GM19239 (cell line): ENCODE measurements around the gene EPS8L3.

Experiments used
- DNase-seq: peaks from one replicate; pipeline ENCODE4 v3.0.0; 2011; ENCODE audit warnings: low spot score; ENCODE audit not compliant: insufficient read length
- FAIRE-seq: peaks from 2 replicates; lab custom pipeline; 2011; peaks lifted over from hg19 to GRCh38; lab: Jason Lieb, UNC

The EPS8L3 gene

DNA sequence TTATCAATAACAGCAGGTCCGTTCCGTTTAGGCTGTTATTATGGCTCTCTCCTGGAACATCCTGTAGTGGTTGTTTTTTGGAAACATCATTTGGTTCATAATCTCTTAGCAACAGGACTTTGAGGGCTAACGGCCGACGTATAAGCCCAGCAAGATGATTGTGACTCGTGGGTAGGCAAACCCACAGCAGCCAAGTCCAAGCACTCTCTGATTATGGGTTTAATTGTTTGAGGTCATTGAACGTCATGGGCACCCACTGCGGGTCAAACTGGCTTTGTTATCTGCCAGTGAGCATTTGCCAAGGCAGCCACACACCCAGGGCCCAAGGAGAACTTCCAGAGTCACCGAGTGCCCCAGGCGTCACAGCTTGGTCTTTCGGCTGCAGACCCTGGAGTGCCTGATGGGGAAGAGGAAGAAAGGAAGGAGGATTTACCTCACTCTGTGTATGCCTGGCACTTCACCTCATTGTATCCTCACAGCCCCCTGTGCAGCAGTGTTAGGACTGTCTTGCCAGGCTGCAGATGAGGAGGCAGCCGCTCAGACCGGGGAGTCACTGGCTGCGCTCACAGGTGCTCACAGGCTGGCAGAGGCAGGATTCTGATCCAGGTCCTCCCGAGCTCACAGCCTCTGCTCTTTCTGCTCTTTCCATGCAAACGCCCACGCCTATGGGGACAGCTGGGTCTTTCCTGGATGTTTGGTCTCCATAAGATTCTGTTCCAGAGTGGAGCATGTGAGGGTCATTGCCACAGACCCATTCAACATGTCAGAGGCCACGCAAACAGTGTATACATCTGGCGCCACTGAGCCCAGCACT is 30.8 kb upstream of the EPS8L3 start:
- DNase-seq (no peak), FAIRE-seq (no peak)

DNA sequence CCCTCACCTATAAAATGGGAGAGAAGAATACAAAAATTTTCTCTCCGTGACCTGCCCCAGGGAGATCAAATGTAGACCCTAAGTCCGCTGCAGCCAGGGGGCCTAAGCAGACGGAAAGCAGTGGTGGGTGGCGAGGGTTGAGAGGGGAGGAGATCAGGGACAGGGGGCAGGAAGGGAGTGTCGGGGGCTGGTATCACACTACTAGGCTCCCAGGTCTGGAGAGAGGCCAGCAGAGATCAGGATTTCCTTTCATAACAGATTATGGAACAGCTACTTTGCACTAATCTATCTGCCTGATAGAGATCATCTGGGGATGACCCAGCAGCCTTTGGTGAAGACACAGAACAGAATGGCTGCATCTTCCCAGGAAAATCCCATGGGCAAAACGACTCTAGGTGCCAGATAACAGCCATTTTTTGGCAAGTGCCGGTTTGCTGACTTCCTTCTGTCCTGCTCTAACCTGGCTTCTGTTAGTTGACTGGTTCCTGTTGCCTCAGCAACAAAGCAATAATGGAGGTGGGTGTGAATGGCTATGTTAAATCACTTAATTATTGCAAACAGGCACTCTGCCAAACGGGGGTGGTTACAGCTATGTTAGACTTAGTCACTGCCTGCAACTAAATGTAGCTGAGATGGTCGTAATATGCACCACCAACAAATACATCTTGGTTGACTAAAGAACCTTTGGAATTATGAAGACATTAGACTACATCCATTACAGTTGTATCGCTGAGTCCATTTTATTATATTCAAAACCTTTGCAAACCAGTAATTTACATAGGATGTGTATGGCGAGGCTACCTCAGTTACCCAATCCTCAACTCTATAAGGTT is 30.0 kb upstream of the EPS8L3 start:
- FAIRE-seq (no peak), DNase-seq (no peak)

GRCh38 chr1:109793089-109793485 is 29.4 kb upstream of the EPS8L3 start:
- FAIRE-seq (no peak), DNase-seq (no peak)

DNA sequence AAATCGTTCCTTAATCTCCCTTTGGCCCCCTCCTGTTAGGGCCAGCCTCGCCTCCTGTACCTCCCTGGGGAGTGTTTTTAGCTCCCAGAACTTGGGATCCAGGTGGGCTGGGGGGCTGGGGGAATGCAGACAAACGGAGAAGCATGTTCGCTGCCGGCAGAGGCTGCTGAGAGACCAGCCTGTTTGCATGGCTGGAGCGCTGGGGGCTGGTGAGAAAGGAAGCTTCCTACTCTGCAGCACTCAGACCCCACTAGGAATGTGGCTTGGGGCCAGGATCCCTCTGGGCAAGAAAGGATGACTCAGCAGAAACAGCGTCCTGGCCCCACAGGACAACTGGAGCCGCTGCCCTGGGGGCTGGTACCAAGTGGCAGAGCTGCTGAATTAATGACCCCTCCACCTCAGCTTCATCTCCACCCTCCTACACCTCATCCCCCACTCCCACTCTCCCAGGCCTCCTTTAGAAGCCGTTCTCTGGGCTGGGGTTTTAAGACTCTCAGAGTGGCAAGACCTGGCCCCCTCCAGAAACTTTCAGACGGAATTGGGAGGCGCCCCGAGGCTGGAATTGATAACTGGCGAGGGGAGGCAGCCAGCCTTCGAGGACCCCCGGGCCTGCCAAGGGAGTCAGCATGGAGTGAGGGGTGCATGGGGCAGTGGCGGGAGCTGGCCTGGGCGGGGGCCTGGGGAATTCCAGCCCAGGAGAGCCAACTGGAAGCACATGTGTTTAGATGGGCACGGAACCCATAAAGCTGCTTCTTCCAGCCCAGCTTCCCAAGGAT is 28.5 kb upstream of the EPS8L3 start:
- no peak for DNase-seq
- FAIRE-seq: no peak

GRCh38 chr1:109791495-109792043 is 27.8 kb upstream of the EPS8L3 start:
- FAIRE-seq (no peak), DNase-seq (no peak)

DNA sequence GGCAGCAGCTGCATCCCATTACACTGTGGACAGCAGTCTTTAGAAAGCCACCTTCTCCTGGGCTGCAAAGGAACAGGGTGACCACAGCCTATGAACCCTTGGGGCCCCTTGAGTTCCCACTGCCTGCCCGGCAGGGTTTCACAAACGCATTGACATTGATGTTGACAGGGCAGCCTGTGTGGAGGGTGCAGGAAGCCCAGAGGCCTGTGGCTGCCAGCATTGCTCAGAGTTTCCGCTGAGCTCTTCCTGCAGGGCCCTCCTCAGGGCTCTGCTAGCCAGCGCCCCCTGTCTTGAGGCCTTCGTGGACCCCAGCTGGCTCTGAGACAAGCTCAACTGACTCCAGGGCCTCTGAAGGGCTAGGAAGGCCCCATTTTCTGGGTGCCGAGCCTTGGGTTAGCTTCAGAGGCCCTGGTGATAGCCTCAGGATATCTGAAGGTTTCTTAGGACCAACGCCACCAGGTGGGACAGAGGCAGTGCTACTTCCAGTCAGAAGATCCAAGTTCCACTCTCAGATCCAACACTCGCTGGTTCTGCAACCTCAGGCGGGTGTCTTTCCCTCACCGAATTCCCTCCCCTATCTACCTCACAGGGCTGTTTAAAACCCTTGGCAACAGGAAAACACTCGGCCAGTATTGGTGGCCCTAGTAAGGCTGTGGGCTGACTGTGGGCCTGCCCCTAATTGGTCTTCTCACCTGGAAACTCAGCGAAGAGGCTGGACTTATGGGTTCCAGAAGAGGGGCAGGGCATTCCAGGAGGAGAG is 27.2 kb upstream of the EPS8L3 start:
- peak; percentile 80 for DNase-seq
- FAIRE-seq: peak; percentile 26

- DNase-seq (no peak), FAIRE-seq (no peak)
Observed at GRCh38 chr1:109790329-109790728, 26.6 kb upstream of the EPS8L3 start.

DNA sequence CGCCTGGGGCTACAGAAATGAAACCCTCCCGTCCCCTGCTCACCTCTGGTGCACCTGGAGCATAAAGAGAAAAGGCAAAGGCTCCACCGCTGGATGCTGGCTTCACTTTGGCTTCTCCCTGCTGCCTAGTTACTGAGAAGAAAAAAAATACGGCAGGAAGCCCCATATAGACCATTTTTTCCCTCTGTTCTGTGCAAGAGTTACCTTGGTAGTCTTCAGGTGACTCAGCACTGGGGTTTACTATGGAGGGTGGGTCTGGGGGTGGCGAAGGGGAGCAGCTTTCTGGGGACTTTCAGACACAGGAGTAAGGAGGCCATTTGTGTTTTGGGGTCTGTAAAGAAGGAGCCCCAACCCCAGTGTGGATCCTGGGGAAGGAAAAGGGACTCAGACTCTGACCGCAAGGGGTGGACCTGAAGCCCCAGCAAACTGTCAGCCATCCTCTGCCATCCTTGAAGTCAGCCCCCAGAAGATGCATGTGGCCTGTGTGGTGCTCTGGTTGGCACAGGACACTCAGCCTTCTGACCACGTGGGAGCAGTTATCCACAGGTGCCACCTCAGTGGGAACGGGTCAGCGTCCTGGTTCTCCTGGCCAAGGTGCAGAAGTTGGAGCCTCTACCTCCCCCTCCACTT is 25.9 kb upstream of the EPS8L3 start:
- FAIRE-seq (no peak), DNase-seq (no peak)

DNA sequence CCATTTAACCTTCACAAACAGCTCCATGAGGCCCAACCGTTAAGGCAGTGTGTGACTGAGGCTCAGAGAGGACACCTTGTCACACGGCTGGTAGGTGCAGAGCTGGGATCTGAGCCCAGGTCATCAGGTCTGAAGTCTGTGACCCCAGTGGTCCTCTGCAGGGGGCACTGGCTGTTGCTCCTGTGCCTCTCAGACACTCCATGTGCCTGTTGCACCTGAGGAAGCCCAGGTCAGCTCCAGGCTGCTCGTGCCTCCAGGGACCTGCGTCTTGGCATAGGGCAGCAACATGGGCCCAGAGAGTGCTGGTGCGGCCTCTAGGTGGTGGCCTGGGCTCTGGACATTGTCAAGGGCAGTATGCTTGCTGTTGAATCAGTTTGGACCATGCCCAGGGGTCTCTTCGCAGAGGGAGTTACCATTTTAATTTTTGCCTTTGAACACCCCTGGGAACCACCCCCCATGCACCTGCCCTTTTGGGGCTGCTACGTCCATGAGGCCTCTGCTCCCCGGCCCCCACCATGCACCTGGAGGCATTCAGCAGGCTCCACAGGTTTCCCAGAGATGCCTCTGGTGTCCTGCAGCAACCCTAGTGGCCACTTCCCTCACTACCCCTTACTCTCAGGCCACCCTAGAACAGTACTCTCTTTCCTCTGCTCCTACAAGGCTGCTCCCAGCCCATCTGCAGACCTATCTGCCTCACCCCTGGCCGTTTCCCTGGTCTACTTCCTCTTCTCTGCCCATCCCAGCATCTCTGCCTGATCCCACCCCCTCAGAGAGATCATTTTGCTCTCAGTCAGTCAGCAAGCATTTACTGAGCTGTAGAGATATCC is 25.2 kb upstream of the EPS8L3 start:
- DNase-seq (no peak), FAIRE-seq (no peak)

DNA sequence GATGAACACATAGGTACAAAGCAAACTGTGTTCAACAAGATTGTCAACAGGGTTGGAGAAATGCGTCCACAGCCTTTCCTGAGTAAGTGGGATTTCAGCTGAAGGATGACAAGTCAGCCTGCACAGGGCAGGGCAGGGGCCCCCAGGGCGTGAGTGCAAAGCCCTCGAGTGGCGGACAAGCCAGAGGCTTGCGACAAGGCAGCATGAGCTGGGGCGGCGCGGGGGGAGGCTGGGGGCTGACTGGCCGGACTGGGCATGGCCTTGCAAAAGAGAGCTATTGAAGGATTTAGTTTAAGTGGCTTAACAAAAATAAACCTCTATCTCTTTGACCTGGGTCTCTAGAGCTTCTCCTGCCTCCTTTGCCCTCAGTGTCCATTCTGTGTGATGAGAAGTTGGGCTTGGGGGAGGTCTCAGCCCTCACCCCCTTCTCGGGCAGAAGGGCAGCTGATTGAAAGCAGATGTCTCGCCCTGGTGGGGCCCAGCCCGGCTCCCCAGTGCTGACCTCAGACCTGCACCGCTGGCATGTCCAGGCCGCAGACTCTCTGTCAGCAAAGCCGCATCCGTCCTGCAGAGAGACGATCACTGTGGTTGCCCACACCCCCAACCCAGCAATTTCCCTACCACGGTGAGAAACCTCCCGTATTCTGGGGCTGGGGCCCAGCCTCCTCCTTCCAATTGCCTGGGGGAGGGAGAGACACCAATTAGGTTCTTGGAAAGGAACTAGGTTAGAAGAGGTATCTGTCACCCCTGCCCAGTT is 24.3 kb upstream of the EPS8L3 start:
- DNase-seq: no peak
- FAIRE-seq: no peak

DNA sequence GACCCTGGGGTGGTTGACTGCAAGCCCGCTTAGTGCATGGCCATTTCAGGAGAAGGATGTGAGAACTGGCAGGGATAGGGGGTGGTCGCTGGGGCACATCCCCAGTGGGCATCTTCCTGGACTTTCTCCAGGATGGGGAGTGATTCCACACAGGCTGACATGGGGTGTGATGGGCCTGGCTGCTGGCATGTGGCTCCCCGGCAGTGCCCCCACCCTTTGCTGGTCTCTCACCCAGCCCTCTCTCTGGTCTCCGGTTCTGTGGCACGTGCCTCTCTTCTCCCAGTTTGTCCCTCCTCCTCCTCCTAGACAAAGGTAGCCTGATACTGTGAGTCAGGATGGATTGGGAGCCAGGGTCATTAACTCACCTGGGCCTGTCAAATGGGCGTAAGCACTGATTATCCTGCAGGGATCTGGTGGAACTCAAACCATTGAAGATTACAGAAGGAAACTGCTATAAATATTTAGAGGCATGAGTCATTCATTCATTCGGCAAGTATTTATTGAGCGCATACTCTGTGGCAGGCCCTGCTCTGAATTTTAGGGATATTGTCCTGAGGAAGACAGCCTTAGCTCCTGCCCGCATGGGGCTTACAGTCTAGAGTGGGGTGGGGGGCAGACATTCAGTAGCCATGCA is 23.6 kb upstream of the EPS8L3 start:
- DNase-seq (no peak), FAIRE-seq (no peak)

DNA sequence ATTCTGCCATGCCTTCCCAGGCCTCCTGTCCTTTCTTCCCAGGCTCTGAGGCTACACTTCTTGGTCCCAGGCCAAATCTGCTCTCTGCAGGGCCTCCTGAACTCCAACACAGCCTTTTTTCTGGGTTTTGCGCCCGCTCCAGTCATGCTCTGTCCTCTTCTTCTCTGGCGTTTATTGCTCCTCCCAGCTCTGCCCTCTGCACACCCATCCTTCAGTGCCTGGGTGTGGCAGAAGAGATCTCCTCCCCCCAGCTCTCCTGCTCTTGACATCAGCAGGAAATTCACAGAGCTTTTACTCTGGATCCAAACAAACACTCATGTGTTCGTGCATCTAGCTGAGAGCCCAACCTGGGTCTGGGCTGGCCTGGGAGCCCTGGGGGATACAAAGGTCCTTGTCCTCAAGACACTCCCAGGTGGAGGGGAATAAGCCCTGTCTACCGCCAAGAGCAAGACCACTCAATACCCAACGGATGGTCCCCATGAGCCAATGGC is 22.9 kb upstream of the EPS8L3 start:
- FAIRE-seq: no peak

GRCh38 chr1:109786112-109786480 is 22.4 kb upstream of the EPS8L3 start:
- no peak for DNase-seq
- no peak for FAIRE-seq

More for the DNA sequence above, 22.9 kb upstream of the EPS8L3 start:
- DNase-seq: no peak

DNA sequence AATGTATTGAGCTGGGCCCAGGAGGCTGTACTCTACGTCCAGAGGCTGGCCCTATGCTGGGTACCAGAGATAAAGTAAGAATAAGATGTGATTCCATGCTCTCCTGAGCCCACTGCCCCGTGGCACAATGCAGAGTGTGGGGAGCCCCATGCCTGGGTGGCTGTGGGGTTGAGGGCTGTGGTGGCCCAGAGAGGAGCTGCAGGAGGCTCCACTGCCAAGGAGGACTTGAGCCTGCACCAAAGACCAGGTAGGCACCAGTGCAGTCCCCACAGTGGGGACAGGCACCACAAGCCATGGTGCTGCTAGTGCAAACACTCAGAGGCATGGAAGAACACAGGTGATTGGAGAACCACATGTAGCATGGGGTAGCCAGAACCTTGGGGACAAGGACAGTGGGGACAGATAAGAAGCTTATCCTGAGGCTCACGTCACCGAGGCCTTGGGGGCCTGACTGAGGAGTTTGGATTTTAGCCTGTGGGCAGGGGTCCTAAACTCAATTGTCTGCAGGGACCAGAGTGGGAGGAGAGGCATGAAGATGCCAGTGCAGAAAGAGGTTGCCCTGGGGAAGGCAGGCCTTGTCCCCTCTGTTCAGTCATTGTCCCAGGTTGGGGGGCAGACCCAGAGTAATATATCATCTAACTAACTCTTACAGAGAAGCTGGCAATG is 21.9 kb upstream of the EPS8L3 start:
- FAIRE-seq (no peak), DNase-seq (no peak)

DNA sequence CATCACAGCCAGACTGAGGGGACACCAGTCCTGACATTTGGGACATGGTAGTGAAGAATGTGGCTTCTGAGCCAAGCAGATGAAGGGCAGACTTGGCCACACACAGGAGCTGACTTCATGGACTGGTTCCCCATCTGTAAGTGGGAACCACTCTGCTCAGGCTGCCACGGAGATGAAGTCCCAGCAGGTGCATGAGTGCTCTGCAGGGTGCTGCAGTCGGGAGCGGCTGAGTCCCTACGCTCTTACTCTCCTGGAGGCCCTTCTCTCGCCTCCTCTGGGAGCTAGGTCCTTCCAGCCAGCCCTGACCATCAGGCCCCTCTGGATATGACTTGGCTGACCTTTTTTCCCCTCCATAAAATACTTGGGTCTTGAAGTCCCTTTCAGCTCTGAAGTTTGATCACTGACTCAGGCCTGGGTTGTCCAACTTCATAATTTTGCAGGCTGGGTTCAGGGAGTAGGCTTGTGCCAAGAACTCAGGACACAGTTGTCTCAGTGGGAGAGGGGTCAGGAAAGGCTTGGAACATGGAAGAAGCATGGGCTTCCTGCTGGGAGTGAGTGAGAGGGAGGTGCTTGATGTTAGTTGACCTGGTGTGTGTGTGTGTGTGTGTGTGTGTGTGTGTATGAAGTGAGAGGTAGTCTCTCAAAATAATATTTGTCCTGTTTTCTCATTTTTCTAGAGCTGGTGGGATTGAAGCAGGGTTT is 21.0 kb upstream of the EPS8L3 start:
- DNase-seq (no peak), FAIRE-seq (no peak)

DNA sequence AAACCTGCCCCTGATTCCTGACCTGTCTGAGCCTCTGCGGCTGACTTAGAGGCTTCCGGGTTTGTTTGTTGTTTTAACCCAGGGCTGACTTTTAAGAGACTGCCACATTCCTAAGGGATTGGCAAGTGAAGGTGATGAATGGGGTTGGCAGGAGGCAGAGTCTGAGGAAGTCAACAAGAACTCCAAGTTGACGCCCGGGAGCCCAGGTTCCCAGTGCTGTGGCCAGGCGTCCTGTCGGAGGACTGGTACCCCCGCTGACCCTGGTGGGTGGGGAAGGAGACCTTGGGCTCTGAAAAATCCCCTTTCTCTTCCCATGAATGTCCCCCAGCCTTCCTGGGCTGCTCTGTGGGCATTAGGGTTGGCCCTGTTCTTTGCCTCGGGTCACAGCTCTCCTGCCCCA is 19.7 kb upstream of the EPS8L3 start:
- no peak for FAIRE-seq
- DNase-seq: no peak
